Panc1 (cell line): ENCODE data around the gene IGFBP5. TPM values are rescaled to one million over a fixed set of nuclear protein-coding genes. Genes with fewer than 3 reads are reported as not detected.

Source experiments
- ATAC-seq: fragments of 200-7000 bp; cut with Tn5 transposase; 2 replicates; pipeline ENCODE4 v1.9.1; 2020; ENCODE audit warnings: mild to moderate bottlenecking, moderate library complexity
- BruUV-seq: library from RNA; stranded (reverse); fragments of 400-500 nt; replicated peaks from 2 replicates; lab custom pipeline; 2021; lab: Mats Ljungman, UMichigan
- CTCF ChIA-PET: fragments of 300-600 bp; sonication (Branson Sonifier 250); formaldehyde crosslinking; loops from one replicate; lab custom pipeline; 2022; ENCODE audit warnings: antibody characterized with exemption; lab: Charles Lee
- POLR2A ChIA-PET: fragments of 300-600 bp; sonication (Branson Sonifier 250); formaldehyde crosslinking; loops from one replicate; lab custom pipeline; 2022; ENCODE audit warnings: antibody characterized with exemption; lab: Charles Lee
- DNase-seq: peaks from one replicate; pipeline ENCODE4 v3.0.0-alpha.2; 2010; ENCODE audit warnings: low read depth, low spot score
- H3K27ac ChIP-seq: 2 replicates; pipeline ENCODE4 v1.5.1; 2011; ENCODE audit warnings: mild to moderate bottlenecking, low read length, inconsistent platforms
- H3K27me3 ChIP-seq: fragments of 200-500 bp; sonication (Bioruptor generic); 2 replicates; pipeline ENCODE4 v1.6.0; 2014; ENCODE audit warnings: low read length, inconsistent platforms; ENCODE audit not compliant: control insufficient read depth, insufficient read depth
- H3K36me3 ChIP-seq: fragments of 200-500 bp; sonication (Bioruptor generic); 2 replicates; pipeline ENCODE4 v1.5.1; 2014; ENCODE audit warnings: inconsistent platforms, mild to moderate bottlenecking, low read length, moderate library complexity; ENCODE audit not compliant: control insufficient read depth, insufficient read depth
- H3K4me1 ChIP-seq: 2 replicates; pipeline ENCODE4 v1.5.1; 2011; ENCODE audit warnings: inconsistent platforms, mild to moderate bottlenecking, low read length, moderate library complexity; ENCODE audit not compliant: control insufficient read depth, insufficient read depth
- H3K4me3 ChIP-seq, 2 experiments: 2 replicates each; pipeline ENCODE4 v1.5.1; 2011 to 2012; ENCODE audit warnings: low read depth in 2 of 2, low read length in 2 of 2, mild to moderate bottlenecking in 2 of 2, inconsistent platforms in 1 of 2, moderate library complexity in 1 of 2
- H3K9me3 ChIP-seq: fragments of 200-500 bp; sonication (Bioruptor generic); 2 replicates; pipeline ENCODE4 v1.5.1; 2014; ENCODE audit warnings: low read depth, mild to moderate bottlenecking, inconsistent platforms, low read length, moderate library complexity; ENCODE audit not compliant: control insufficient read depth, insufficient read depth
- CTCF ChIP-seq: fragments of 450-650 bp; IDR thresholded peaks from 2 replicates; pipeline ENCODE4 v1.5.1; 2017; ENCODE audit warnings: mild to moderate bottlenecking
- POLR2AphosphoS5 ChIP-seq: IDR thresholded peaks from 2 replicates; pipeline ENCODE4 v1.6.1; 2012; ENCODE audit warnings: mild to moderate bottlenecking, low read depth, low read length, moderate library complexity
- REST ChIP-seq, 2 experiments: IDR thresholded peaks; 2 replicates each; pipeline ENCODE4 v1.6.1; 2011 to 2012; ENCODE audit warnings: low read depth in 2 of 2, control low read depth in 1 of 2, low read length in 1 of 2, mild to moderate bottlenecking in 1 of 2, moderate library complexity in 1 of 2; ENCODE audit not compliant: insufficient read depth in 1 of 2
- SIN3A ChIP-seq: IDR thresholded peaks from 2 replicates; pipeline ENCODE4 v1.6.1; 2012; ENCODE audit warnings: low read depth, mild to moderate bottlenecking, low read length, moderate library complexity, borderline replicate concordance; ENCODE audit not compliant: insufficient read depth
- TCF7L2 ChIP-seq: IDR thresholded peaks from 2 replicates; pipeline ENCODE4 v1.6.1; 2011; ENCODE audit warnings: mild to moderate bottlenecking, low read depth, low read length, inconsistent platforms
- in situ Hi-C: cut with HindIII; loops from 2 replicates; pipeline ENCODE4 v1.10.0; 2016; ENCODE audit warnings: low sequenced_read_pairs, low pct_unique_long_range_greater_than_20kb
- intact Hi-C: fragments of 100-400 bp; cut with micrococcal nuclease; formaldehyde crosslinking; loops from one replicate; pipeline ENCODE4 v1.10.0; 2022; ENCODE audit not compliant: unreplicated experiment
- total RNA-seq: library from RNA; stranded (reverse); gene quantifications from one replicate; pipeline ENCODE4 v1.2.1, GENCODE V29; 2021; ENCODE audit not compliant: unreplicated experiment

The IGFBP5 gene
- total RNA-seq, 1 experiment from 2014 or later, result 1.9 TPM

- no peak for TF ChIP-seq CTCF
- no peak for TF ChIP-seq SIN3A
- TF ChIP-seq TCF7L2, result no peak
- no peak for TF ChIP-seq POLR2AphosphoS5
- TF ChIP-seq REST (IDR thresholded peaks at IDR 0.05; ENCODE audit: insufficient read depth in 1 of 2, low read depth in 2 of 2, low read length in 1 of 2), result no peak
- in situ Hi-C loops (no loop called here), intact Hi-C loops (no loop called here)
- Histone ChIP-seq H3K36me3 (no peaks in the 10 kb centered on the region), H3K9me3 (no peaks in the 10 kb centered on the region), H3K4me1 (peaks cover 11% of the 10 kb centered on the region), H3K27me3 (peaks cover 16% of the 10 kb centered on the region; the same call in 1 of the 2 replicates), H3K4me3 (no peak overlapping the region), H3K27ac (no peak overlapping the region)
- BruUV-seq, result no TSS peak
- CTCF ChIA-PET, result no interaction called here
- POLR2A ChIA-PET, result no interaction called here
- ATAC-seq (no peak), DNase-seq (no peak)
Measured at GRCh38 chr2:216689397-216689796, 6.0 kb downstream of the IGFBP5 start.

- Histone ChIP-seq H3K27me3 (peaks cover 15% of the 10 kb centered on the region; the same call in 1 of the 2 replicates), H3K4me1 (peaks cover 8% of the 10 kb centered on the region; the same call in 1 of the 2 replicates), H3K27ac (no peak overlapping the region), H3K9me3 (no peaks in the 10 kb centered on the region), H3K4me3 (no peak overlapping the region), H3K36me3 (no peaks in the 10 kb centered on the region)
- in situ Hi-C loops (no loop called here), intact Hi-C loops (no loop called here)
- TF ChIP-seq SIN3A (no peak), CTCF (no peak), TCF7L2 (no peak), POLR2AphosphoS5 (no peak), REST (IDR thresholded peaks at IDR 0.05; ENCODE audit: insufficient read depth in 1 of 2, low read depth in 2 of 2, low read length in 1 of 2) (no peak)
- POLR2A ChIA-PET, result no interaction called here
- DNase-seq (no peak), ATAC-seq (no peak)
- CTCF ChIA-PET, result no interaction called here
- no TSS peak for BruUV-seq
Measured at GRCh38 chr2:216688731-216689340, 6.5 kb downstream of the IGFBP5 start.
